GM18870 (cell line): ENCODE results near the gene WLS.

Source experiments
- ATAC-seq: cut with Tn5 transposase; IDR thresholded peaks from one replicate; pipeline ENCODE4 v1.9.1; 2021; ENCODE audit warnings: moderate library complexity; ENCODE audit not compliant: unreplicated experiment

Gene WLS

GRCh38 chr1:68229650-68230483 is 2.5 kb downstream of the WLS start:
- no peak for ATAC-seq

- no peak for ATAC-seq
Measured at GRCh38 chr1:68228851-68229250, 3.5 kb downstream of the WLS start.

- ATAC-seq: no peak
Measured at GRCh38 chr1:68227598-68227997, 4.7 kb downstream of the WLS start.

GRCh38 chr1:68225781-68226180 is 6.5 kb downstream of the WLS start:
- ATAC-seq: no peak

GRCh38 chr1:68223687-68224086 is 8.6 kb downstream of the WLS start:
- no peak for ATAC-seq

GRCh38 chr1:68221980-68222373 is 10.3 kb downstream of the WLS start:
- no peak for ATAC-seq

GRCh38 chr1:68221001-68221979 is 11.0 kb downstream of the WLS start:
- ATAC-seq: no peak

- ATAC-seq: no peak
Measured at GRCh38 chr1:68220420-68220819, 11.9 kb downstream of the WLS start.

- no peak for ATAC-seq
Measured at GRCh38 chr1:68218490-68218889, 13.8 kb downstream of the WLS start.

- no peak for ATAC-seq
Measured at GRCh38 chr1:68217618-68218017, 14.7 kb downstream of the WLS start.

GRCh38 chr1:68217060-68217554 is 15.2 kb downstream of the WLS start:
- ATAC-seq: no peak

- no peak for ATAC-seq
Measured at GRCh38 chr1:68216089-68216772, 16.1 kb downstream of the WLS start.

GRCh38 chr1:68213843-68214242 is 18.5 kb downstream of the WLS start:
- no peak for ATAC-seq

- no peak for ATAC-seq
Measured at GRCh38 chr1:68211761-68212380, 20.5 kb downstream of the WLS start.

GRCh38 chr1:68210829-68211228 is 21.5 kb downstream of the WLS start:
- ATAC-seq: no peak

GRCh38 chr1:68210027-68210426 is 22.3 kb downstream of the WLS start:
- ATAC-seq: no peak

- no peak for ATAC-seq
Measured at GRCh38 chr1:68206848-68207689, 25.3 kb downstream of the WLS start.

GRCh38 chr1:68205794-68206358 is 26.4 kb downstream of the WLS start:
- ATAC-seq: peak; percentile 69

- ATAC-seq: no peak
Measured at GRCh38 chr1:68204977-68205630, 27.2 kb downstream of the WLS start.
